Measurements from ENCODE around the gene HM13. TPM values are rescaled to one million over a fixed set of nuclear protein-coding genes. Genes with fewer than 3 reads are reported as not detected.

The HM13 gene
- total and polyA plus RNA-seq, 2 of the 13 experiments (the other 11 are each of a cell fraction or from before 2014, with no cell fraction given): 118 to 243 TPM

DNA sequence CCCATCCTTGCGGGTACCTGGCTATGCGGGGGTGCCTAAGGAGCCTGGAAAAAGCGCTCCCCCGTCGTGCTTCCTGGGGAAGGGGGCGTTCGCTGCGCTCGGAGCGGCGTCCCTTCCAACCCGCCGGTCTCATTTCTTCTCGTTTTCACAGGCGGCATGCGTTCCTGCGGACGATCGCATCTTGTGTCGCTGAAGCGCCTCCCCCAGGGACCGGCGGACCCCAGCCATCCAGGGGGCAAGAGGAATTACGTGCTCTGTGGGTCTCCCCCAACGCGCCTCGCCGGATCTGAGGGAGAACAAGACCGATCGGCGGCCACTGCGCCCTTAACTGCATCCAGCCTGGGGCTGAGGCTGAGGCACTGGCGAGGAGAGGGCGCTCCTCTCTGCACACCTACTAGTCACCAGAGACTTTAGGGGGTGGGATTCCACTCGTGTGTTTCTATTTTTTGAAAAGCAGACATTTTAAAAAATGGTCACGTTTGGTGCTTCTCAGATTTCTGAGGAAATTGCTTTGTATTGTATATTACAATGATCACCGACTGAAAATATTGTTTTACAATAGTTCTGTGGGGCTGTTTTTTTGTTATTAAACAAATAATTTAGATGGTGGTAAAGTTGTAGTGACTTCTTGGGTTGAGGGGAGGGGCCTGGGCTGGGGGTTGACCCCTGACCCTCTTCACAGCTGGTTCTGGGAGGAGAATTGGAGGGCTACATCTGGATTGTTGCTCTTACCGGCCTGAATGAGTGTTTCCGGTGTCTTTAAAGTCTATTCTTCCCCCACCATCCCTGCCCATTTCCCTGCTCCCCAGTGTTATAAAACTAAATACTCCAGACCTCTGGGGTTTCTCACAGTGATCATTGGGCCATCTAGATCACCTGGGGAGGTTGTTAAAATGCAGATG, 91.9 kb downstream of the HM13 start (continued):
- TF ChIP-seq JUN (CRISPR knock-in tag; IDR thresholded peaks at IDR 0.05): no peak
- peak; percentile 58; the same call in 1 of the 2 replicates for TF ChIP-seq ZNF224 (CRISPR knock-in tag; IDR thresholded peaks at IDR 0.05)
- peak; percentile 85; the same call in 1 of the 2 replicates for TF ChIP-seq ZNF577 (CRISPR knock-in tag; IDR thresholded peaks at IDR 0.05; ENCODE audit: borderline replicate concordance, low read depth)
- TF ChIP-seq, protein P1, sequence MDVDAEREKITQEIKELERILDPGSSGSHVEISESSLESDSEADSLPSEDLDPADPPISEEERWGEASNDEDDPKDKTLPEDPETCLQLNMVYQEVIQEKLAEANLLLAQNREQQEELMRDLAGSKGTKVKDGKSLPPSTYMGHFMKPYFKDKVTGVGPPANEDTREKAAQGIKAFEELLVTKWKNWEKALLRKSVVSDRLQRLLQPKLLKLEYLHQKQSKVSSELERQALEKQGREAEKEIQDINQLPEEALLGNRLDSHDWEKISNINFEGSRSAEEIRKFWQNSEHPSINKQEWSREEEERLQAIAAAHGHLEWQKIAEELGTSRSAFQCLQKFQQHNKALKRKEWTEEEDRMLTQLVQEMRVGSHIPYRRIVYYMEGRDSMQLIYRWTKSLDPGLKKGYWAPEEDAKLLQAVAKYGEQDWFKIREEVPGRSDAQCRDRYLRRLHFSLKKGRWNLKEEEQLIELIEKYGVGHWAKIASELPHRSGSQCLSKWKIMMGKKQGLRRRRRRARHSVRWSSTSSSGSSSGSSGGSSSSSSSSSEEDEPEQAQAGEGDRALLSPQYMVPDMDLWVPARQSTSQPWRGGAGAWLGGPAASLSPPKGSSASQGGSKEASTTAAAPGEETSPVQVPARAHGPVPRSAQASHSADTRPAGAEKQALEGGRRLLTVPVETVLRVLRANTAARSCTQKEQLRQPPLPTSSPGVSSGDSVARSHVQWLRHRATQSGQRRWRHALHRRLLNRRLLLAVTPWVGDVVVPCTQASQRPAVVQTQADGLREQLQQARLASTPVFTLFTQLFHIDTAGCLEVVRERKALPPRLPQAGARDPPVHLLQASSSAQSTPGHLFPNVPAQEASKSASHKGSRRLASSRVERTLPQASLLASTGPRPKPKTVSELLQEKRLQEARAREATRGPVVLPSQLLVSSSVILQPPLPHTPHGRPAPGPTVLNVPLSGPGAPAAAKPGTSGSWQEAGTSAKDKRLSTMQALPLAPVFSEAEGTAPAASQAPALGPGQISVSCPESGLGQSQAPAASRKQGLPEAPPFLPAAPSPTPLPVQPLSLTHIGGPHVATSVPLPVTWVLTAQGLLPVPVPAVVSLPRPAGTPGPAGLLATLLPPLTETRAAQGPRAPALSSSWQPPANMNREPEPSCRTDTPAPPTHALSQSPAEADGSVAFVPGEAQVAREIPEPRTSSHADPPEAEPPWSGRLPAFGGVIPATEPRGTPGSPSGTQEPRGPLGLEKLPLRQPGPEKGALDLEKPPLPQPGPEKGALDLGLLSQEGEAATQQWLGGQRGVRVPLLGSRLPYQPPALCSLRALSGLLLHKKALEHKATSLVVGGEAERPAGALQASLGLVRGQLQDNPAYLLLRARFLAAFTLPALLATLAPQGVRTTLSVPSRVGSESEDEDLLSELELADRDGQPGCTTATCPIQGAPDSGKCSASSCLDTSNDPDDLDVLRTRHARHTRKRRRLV (CRISPR knock-in tag; IDR thresholded peaks at IDR 0.05): peak; percentile 62; the same call in 1 of the 2 replicates
- TF ChIP-seq, protein P2, sequence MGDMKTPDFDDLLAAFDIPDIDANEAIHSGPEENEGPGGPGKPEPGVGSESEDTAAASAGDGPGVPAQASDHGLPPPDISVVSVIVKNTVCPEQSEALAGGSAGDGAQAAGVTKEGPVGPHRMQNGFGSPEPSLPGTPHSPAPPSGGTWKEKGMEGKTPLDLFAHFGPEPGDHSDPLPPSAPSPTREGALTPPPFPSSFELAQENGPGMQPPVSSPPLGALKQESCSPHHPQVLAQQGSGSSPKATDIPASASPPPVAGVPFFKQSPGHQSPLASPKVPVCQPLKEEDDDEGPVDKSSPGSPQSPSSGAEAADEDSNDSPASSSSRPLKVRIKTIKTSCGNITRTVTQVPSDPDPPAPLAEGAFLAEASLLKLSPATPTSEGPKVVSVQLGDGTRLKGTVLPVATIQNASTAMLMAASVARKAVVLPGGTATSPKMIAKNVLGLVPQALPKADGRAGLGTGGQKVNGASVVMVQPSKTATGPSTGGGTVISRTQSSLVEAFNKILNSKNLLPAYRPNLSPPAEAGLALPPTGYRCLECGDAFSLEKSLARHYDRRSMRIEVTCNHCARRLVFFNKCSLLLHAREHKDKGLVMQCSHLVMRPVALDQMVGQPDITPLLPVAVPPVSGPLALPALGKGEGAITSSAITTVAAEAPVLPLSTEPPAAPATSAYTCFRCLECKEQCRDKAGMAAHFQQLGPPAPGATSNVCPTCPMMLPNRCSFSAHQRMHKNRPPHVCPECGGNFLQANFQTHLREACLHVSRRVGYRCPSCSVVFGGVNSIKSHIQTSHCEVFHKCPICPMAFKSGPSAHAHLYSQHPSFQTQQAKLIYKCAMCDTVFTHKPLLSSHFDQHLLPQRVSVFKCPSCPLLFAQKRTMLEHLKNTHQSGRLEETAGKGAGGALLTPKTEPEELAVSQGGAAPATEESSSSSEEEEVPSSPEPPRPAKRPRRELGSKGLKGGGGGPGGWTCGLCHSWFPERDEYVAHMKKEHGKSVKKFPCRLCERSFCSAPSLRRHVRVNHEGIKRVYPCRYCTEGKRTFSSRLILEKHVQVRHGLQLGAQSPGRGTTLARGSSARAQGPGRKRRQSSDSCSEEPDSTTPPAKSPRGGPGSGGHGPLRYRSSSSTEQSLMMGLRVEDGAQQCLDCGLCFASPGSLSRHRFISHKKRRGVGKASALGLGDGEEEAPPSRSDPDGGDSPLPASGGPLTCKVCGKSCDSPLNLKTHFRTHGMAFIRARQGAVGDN (CRISPR knock-in tag; IDR thresholded peaks at IDR 0.05): peak; percentile 17; the same call in 1 of the 2 replicates
- 0 out of 2 replicates have a peak, but pooled peaks have one; percentile 11 for TF ChIP-seq ZNF7 (CRISPR knock-in tag; IDR thresholded peaks at IDR 0.05)
- peak; percentile 74; the same call in 1 of the 2 replicates for TF ChIP-seq ZNF772 (CRISPR knock-in tag; IDR thresholded peaks at IDR 0.05)
- 0 out of 2 replicates have a peak, but pooled peaks have one; percentile 16 for TF ChIP-seq FOSL1 (CRISPR knock-in tag; IDR thresholded peaks at IDR 0.05; ENCODE audit: borderline replicate concordance)
- TF ChIP-seq, protein P3, sequence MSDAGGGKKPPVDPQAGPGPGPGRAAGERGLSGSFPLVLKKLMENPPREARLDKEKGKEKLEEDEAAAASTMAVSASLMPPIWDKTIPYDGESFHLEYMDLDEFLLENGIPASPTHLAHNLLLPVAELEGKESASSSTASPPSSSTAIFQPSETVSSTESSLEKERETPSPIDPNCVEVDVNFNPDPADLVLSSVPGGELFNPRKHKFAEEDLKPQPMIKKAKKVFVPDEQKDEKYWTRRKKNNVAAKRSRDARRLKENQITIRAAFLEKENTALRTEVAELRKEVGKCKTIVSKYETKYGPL (CRISPR knock-in tag; IDR thresholded peaks at IDR 0.05): peak; percentile 31; the same call in 1 of the 2 replicates
- peak; percentile 47; the same call in 1 of the 2 replicates for TF ChIP-seq ZNF792 (CRISPR knock-in tag; IDR thresholded peaks at IDR 0.05)
- peak; percentile 49; the same call in 1 of the 2 replicates for TF ChIP-seq ATF7-NPFF (CRISPR knock-in tag; IDR thresholded peaks at IDR 0.05; ENCODE audit: low read depth)
- TF ChIP-seq KDM2A (CRISPR knock-in tag; IDR thresholded peaks at IDR 0.05; ENCODE audit: borderline replicate concordance, low read depth): peak; percentile 7; the same call in 1 of the 2 replicates
- no peak; the same call in 1 of the 2 replicates for TF ChIP-seq SP2 (CRISPR knock-in tag; IDR thresholded peaks at IDR 0.05)
- TF ChIP-seq MED13 (CRISPR knock-in tag; IDR thresholded peaks at IDR 0.05): no peak; the same call in 1 of the 2 replicates
- TF ChIP-seq, protein P4, sequence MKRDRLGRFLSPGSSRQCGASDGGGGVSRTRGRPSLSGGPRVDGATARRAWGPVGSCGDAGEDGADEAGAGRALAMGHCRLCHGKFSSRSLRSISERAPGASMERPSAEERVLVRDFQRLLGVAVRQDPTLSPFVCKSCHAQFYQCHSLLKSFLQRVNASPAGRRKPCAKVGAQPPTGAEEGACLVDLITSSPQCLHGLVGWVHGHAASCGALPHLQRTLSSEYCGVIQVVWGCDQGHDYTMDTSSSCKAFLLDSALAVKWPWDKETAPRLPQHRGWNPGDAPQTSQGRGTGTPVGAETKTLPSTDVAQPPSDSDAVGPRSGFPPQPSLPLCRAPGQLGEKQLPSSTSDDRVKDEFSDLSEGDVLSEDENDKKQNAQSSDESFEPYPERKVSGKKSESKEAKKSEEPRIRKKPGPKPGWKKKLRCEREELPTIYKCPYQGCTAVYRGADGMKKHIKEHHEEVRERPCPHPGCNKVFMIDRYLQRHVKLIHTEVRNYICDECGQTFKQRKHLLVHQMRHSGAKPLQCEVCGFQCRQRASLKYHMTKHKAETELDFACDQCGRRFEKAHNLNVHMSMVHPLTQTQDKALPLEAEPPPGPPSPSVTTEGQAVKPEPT (CRISPR knock-in tag; IDR thresholded peaks at IDR 0.05; ENCODE audit: low read depth): peak; percentile 30; the same call in 1 of the 2 replicates
- peak; percentile 97 for TF ChIP-seq HDAC6 (IDR thresholded peaks at IDR 0.05; ENCODE audit: low read depth, low read length)

All from HepG2 (cell line).